GM23338 (cell line): ENCODE results near the gene FASN. TPM values are rescaled to one million over a fixed set of nuclear protein-coding genes. Genes with fewer than 3 reads are reported as not detected.

ENCODE experiments used
- ATAC-seq: fragments of 200-7000 bp; cut with Tn5 transposase; 3 replicates; pipeline ENCODE4 v1.9.1; 2020
- DNase-seq: peaks from one replicate; pipeline ENCODE4 v3.0.0-alpha.2; 2015; ENCODE audit warnings: low spot score
- H2AFZ ChIP-seq: fragments of 200-600 bp; sonication (generic); 2 replicates; pipeline ENCODE4 v1.8.0; 2016; ENCODE audit warnings: antibody characterized with exemption, mild to moderate bottlenecking, moderate library complexity
- H3F3A ChIP-seq: fragments of 200-600 bp; sonication (generic); replicated peaks from 2 replicates; pipeline ENCODE4 v1.8.0; 2017; ENCODE audit warnings: antibody characterized with exemption, mixed run types, low read depth
- H3K27ac ChIP-seq: fragments of 200-600 bp; sonication (generic); 2 replicates; pipeline ENCODE4 v1.6.1; 2016; ENCODE audit warnings: low read depth
- H3K27me3 ChIP-seq: fragments of 200-600 bp; sonication (generic); 2 replicates; pipeline ENCODE4 v1.8.0; 2016; ENCODE audit warnings: mild to moderate bottlenecking, mixed run types, moderate library complexity; ENCODE audit not compliant: insufficient read depth
- H3K36me3 ChIP-seq: fragments of 200-600 bp; sonication (generic); 2 replicates; pipeline ENCODE4 v1.8.0; 2016; ENCODE audit warnings: mild to moderate bottlenecking; ENCODE audit not compliant: insufficient read depth
- H3K4me1 ChIP-seq: fragments of 200-600 bp; sonication (generic); 2 replicates; pipeline ENCODE4 v1.8.0; 2016; ENCODE audit warnings: mild to moderate bottlenecking, moderate library complexity; ENCODE audit not compliant: insufficient read depth
- H3K4me2 ChIP-seq: fragments of 200-600 bp; sonication (generic); 2 replicates; pipeline ENCODE4 v1.7.1; 2017; ENCODE audit warnings: mixed run types
- H3K4me3 ChIP-seq: fragments of 200-600 bp; sonication (generic); 2 replicates; pipeline ENCODE4 v1.6.1; 2016; ENCODE audit warnings: mixed run types
- H3K79me2 ChIP-seq: fragments of 200-600 bp; sonication (generic); replicated peaks from 2 replicates; pipeline ENCODE4 v1.8.0; 2017; ENCODE audit warnings: mild to moderate bottlenecking; ENCODE audit not compliant: insufficient read depth
- H3K9me2 ChIP-seq: fragments of 200-600 bp; sonication (generic); 2 replicates; pipeline ENCODE4 v1.8.0; 2017; ENCODE audit not compliant: insufficient read depth
- H4K20me1 ChIP-seq: fragments of 200-600 bp; sonication (generic); replicated peaks from 2 replicates; pipeline ENCODE4 v1.8.0; 2017; ENCODE audit warnings: mild to moderate bottlenecking; ENCODE audit not compliant: insufficient read depth
- H3K27ac Mint-ChIP-seq: 2 replicates; pipeline ENCODE4 v1.8.0; 2020; ENCODE audit warnings: inconsistent platforms, mild to moderate bottlenecking, moderate library complexity, mixed read lengths
- H3K27me3 Mint-ChIP-seq: 3 replicates; pipeline ENCODE4 v1.8.0; 2022; ENCODE audit warnings: low read depth, mild to moderate bottlenecking, moderate library complexity, mixed read lengths, inconsistent platforms; ENCODE audit not compliant: insufficient read depth, poor library complexity
- H3K36me3 Mint-ChIP-seq: 3 replicates; pipeline ENCODE4 v1.8.0; 2021; ENCODE audit warnings: low read depth, mild to moderate bottlenecking, inconsistent platforms, moderate library complexity, mixed read lengths
- H3K4me1 Mint-ChIP-seq: 3 replicates; pipeline ENCODE4 v1.8.0; 2020; ENCODE audit warnings: mild to moderate bottlenecking, inconsistent platforms, mixed read lengths
- H3K4me3 Mint-ChIP-seq: 3 replicates; pipeline ENCODE4 v1.8.0; 2021; ENCODE audit warnings: moderate library complexity, mild to moderate bottlenecking, inconsistent platforms, mixed read lengths
- H3K9me3 Mint-ChIP-seq: 3 replicates; pipeline ENCODE4 v1.8.0; 2020; ENCODE audit warnings: moderate library complexity, mild to moderate bottlenecking, inconsistent platforms, mixed read lengths
- CTCF ChIP-seq, 2 experiments: fragments of 200-600 bp in 1 of 2; sonication (generic) in 1 of 2; conservative IDR thresholded peaks; 2 replicates each; pipeline versions ENCODE4 v1.5.1 to v1.6.1; 2016 to 2017; ENCODE audit warnings: antibody characterized with exemption in 2 of 2, low read depth in 2 of 2, mild to moderate bottlenecking in 2 of 2, moderate library complexity in 1 of 2
- EZH2 ChIP-seq: fragments of 200-600 bp; sonication (generic); IDR thresholded peaks from one replicate; pipeline ENCODE4 v1.8.0; 2017; ENCODE audit warnings: antibody characterized with exemption, mild to moderate bottlenecking, low read depth; ENCODE audit not compliant: unreplicated experiment
- JUNB ChIP-seq: IDR thresholded peaks from one replicate; pipeline ENCODE4 v1.6.1; 2016; ENCODE audit warnings: antibody characterized with exemption; ENCODE audit not compliant: unreplicated experiment
- NANOG ChIP-seq: IDR thresholded peaks from 2 replicates; pipeline ENCODE4 v1.6.1; 2016; ENCODE audit warnings: antibody characterized with exemption, borderline replicate concordance
- POLR2AphosphoS5 ChIP-seq: IDR thresholded peaks from 2 replicates; pipeline ENCODE4 v1.6.1; 2016; ENCODE audit warnings: antibody characterized with exemption, low read depth
- REST ChIP-seq: IDR thresholded peaks from one replicate; pipeline ENCODE4 v1.6.1; 2018; ENCODE audit warnings: antibody characterized with exemption; ENCODE audit not compliant: unreplicated experiment
- STAT1 ChIP-seq: IDR thresholded peaks from one replicate; pipeline ENCODE4 v1.6.1; 2016; ENCODE audit warnings: antibody characterized with exemption; ENCODE audit not compliant: unreplicated experiment
- ZNF114 ChIP-seq: fragments of 250-450 bp; sonication (Bioruptor Pico); IDR thresholded peaks from 2 replicates; pipeline ENCODE4 v1.5.0; 2020; ENCODE audit warnings: mild to moderate bottlenecking, moderate library complexity
- ZNF331 ChIP-seq: fragments of 250-450 bp; sonication (Bioruptor Pico); IDR thresholded peaks from 2 replicates; pipeline ENCODE4 v1.5.0; 2020; ENCODE audit warnings: low read depth, mild to moderate bottlenecking, moderate library complexity
- ZNF462 ChIP-seq: fragments of 250-450 bp; sonication (Bioruptor Pico); IDR thresholded peaks from 2 replicates; pipeline ENCODE4 v1.5.0; 2020; ENCODE audit warnings: mild to moderate bottlenecking, moderate library complexity
- polyA plus RNA-seq: library from polyadenylated mRNA; unstranded; fragments of >200 nt; fragmentation: Nextera tagmentation; extraction: Ambion mirVana; gene quantifications from 2 replicates; pipeline ENCODE4 v1.2.1, GENCODE V29; 2016
- total RNA-seq: library from RNA; depleted of rRNA; stranded (reverse); fragments of >200 nt; shearing (Covaris generic); gene quantifications from 2 replicates; pipeline ENCODE4 v1.2.3, GENCODE V29; 2014

Gene FASN
- total and polyA plus RNA-seq, 2 experiments from 2014 or later = 120 to 849 TPM

GRCh38 chr17:82087961-82088837, 9.8 kb downstream of the FASN start:
- peaks cover 17% of the 10 kb centered on the region for H4K20me1 ChIP-seq

More at GRCh38 chr17:82087961-82088837, 9.8 kb downstream of the FASN start:
- H3K36me3 ChIP-seq = peaks cover 13% of the 10 kb centered on the region; the same call in 1 of the 2 replicates
- Mint-ChIP-seq H3K27ac (no peak overlapping the region), H3K9me3 (no peaks in the 10 kb centered on the region), H3K4me3 (no peak overlapping the region), H3K36me3 (peaks cover 54% of the 10 kb centered on the region; the same call in 2 of the 3 replicates), H3K4me1 (no peaks in the 10 kb centered on the region), H3K27me3 (peaks cover 10% of the 10 kb centered on the region)
- H3K27ac ChIP-seq = no peak overlapping the region
- H3K79me2 ChIP-seq = peaks cover under 1% of the 10 kb centered on the region; the same call in 1 of the 2 replicates
- H2AFZ ChIP-seq = no peak overlapping the region
- no peaks in the 10 kb centered on the region for H3K9me2 ChIP-seq
- H3K4me3 ChIP-seq = no peak overlapping the region
- H3K4me1 ChIP-seq = no peaks in the 10 kb centered on the region
- no peaks in the 10 kb centered on the region for H3K27me3 ChIP-seq
- ATAC-seq = no peak
- H3K4me2 ChIP-seq = no peak overlapping the region
- DNase-seq = no peak
- no peak for TF ChIP-seq ZNF462 (CRISPR knock-in tag)
- no peak for TF ChIP-seq STAT1
- TF ChIP-seq JUNB = no peak
- TF ChIP-seq ZNF114 (CRISPR knock-in tag) = no peak
- TF ChIP-seq CTCF (conservative IDR thresholded peaks at IDR 0.05; ENCODE audit: low read depth in 2 of 2) = no peak
- TF ChIP-seq ZNF331 = no peak
- TF ChIP-seq REST = no peak
- TF ChIP-seq POLR2AphosphoS5 = no peak
- no peak for TF ChIP-seq NANOG
- no peak for TF ChIP-seq EZH2
- 0 out of 2 replicates have a peak, but pooled peaks cover 20% of the 10 kb centered on the region for H3F3A ChIP-seq
